Smooth muscle cell (in vitro differentiated cells): ENCODE measurements around the gene GPRIN2. TPM values are rescaled to one million over a fixed set of nuclear protein-coding genes. Genes with fewer than 3 reads are reported as not detected.
A peak's percentile ranks its signal among the peaks of the same experiment; 100 is the strongest.
"Not testable (repeated sequence)": the region's sequence is repeated elsewhere in the genome, so short reads cannot be mapped to it uniquely, and the experiment has no call there.

Experiments used
- DNase-seq: peaks from one replicate; lab custom pipeline; 2025; ENCODE audit not compliant: unreplicated experiment; lab: John Stamatoyannopoulos, UW
- H2AFZ ChIP-seq: fragments of 200-600 bp; sonication (generic); 2 replicates; pipeline ENCODE4 v1.6.0; 2016; ENCODE audit warnings: antibody characterized with exemption, low read depth, mild to moderate bottlenecking
- H3F3A ChIP-seq: fragments of 200-600 bp; sonication (generic); 2 replicates; pipeline ENCODE4 v1.6.0; 2017; ENCODE audit warnings: antibody characterized with exemption, low read depth
- H3K27ac ChIP-seq: fragments of 200-600 bp; sonication (generic); 2 replicates; pipeline ENCODE4 v1.5.1; 2016; ENCODE audit warnings: low read depth, mild to moderate bottlenecking
- H3K27me3 ChIP-seq: fragments of 200-600 bp; sonication (generic); 2 replicates; pipeline ENCODE4 v1.6.1; 2016; ENCODE audit warnings: low read depth, mild to moderate bottlenecking
- H3K36me3 ChIP-seq: fragments of 200-600 bp; sonication (generic); 2 replicates; pipeline ENCODE4 v1.5.1; 2016; ENCODE audit warnings: low read depth
- H3K4me1 ChIP-seq: fragments of 200-600 bp; sonication (generic); 2 replicates; pipeline ENCODE4 v1.5.1; 2016; ENCODE audit warnings: low read depth
- H3K4me2 ChIP-seq: fragments of 200-600 bp; sonication (generic); 2 replicates; pipeline ENCODE4 v1.6.0; 2016; ENCODE audit warnings: mild to moderate bottlenecking
- H3K4me3 ChIP-seq: fragments of 200-600 bp; sonication (generic); 2 replicates; pipeline ENCODE4 v1.5.1; 2016; ENCODE audit warnings: mild to moderate bottlenecking
- H3K79me2 ChIP-seq: fragments of 200-600 bp; sonication (generic); 2 replicates; pipeline ENCODE4 v1.6.0; 2016; ENCODE audit warnings: low read depth, mild to moderate bottlenecking
- H3K9ac ChIP-seq: fragments of 200-600 bp; sonication (generic); 2 replicates; pipeline ENCODE4 v1.6.0; 2016; ENCODE audit warnings: low read depth
- H3K9me3 ChIP-seq: fragments of 200-600 bp; sonication (generic); replicated peaks from 2 replicates; pipeline ENCODE4 v1.5.1; 2016; ENCODE audit warnings: low read depth
- H4K20me1 ChIP-seq: fragments of 200-600 bp; sonication (generic); 2 replicates; pipeline ENCODE4 v1.6.0; 2016; ENCODE audit warnings: low read depth
- WGBS: methylation state at CpG from one replicate; pipeline ENCODE4 v1.1.7; 2016; ENCODE audit warnings: low lambda C conversion rate; 5-methylcytosine and 5-hydroxymethylcytosine counted together
- polyA plus RNA-seq: library from polyadenylated mRNA; unstranded; fragments of >200 nt; fragmentation: Nextera tagmentation; extraction: Ambion mirVana; gene quantifications from 2 replicates; pipeline ENCODE4 v1.2.1, GENCODE V29; 2016
- total RNA-seq: library from RNA; depleted of rRNA; stranded (reverse); fragments of >200 nt; gene quantifications from 2 replicates; pipeline ENCODE4 v1.2.3, GENCODE V29; 2014

Gene GPRIN2
- total and polyA plus RNA-seq, 2 experiments from 2014 or later = 0.54 TPM; not detected in 1

DNA sequence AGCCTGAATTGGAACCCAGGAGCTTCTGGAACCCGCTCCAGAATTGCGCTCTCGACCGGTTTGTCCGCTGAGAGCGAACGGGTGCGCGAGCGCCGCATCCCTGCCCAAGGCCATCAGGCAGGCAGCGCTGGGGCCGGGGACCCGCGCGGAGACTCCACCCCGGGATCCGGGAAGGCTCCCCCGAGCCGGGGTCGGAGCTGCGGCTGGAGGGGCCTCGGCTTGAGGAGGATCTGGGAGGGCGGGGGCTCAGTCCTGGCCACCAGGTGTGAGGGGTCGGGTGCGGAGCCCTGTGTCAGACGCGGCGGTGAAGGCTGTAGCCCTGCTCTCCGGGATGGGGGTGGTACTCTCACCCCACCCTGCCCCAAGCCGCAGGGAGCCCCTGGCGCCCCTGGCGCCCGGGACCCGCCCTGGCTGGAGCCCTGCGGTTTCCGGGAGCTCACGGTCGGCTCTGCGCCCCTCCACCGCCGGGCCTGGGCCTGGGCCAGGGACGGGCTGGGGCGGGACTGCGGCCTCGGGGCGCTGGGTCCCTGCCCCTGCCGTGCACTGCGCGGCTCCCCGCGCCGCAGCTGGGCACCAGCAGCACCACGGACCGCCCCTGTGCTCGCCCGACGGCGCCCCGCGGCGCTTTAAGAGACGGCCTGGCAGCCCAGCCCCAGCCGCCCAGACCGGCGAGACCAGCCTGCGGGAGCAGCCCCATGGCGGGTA, 22.2 kb upstream of the GPRIN2 start, which contains the start of gene SYT15:
Gene SYT15 (plus strand): TSS at position 655 of the 705 bp plus-strand sequence. CDS start 41 bp downstream, at position 696.
- H3K27ac ChIP-seq, H3F3A ChIP-seq, DNase-seq, H3K36me3 ChIP-seq, H3K4me1 ChIP-seq, H2AFZ ChIP-seq, H3K9ac ChIP-seq, H4K20me1 ChIP-seq, H3K79me2 ChIP-seq, H3K27me3 ChIP-seq, H3K9me3 ChIP-seq, H3K4me3 ChIP-seq: not testable (repeated sequence)
- peak within 1 kb of the TSS; percentile 73 for H3K4me2 ChIP-seq
- 5% methylated on average over 17 of the region's 68 CpGs for WGBS

DNA sequence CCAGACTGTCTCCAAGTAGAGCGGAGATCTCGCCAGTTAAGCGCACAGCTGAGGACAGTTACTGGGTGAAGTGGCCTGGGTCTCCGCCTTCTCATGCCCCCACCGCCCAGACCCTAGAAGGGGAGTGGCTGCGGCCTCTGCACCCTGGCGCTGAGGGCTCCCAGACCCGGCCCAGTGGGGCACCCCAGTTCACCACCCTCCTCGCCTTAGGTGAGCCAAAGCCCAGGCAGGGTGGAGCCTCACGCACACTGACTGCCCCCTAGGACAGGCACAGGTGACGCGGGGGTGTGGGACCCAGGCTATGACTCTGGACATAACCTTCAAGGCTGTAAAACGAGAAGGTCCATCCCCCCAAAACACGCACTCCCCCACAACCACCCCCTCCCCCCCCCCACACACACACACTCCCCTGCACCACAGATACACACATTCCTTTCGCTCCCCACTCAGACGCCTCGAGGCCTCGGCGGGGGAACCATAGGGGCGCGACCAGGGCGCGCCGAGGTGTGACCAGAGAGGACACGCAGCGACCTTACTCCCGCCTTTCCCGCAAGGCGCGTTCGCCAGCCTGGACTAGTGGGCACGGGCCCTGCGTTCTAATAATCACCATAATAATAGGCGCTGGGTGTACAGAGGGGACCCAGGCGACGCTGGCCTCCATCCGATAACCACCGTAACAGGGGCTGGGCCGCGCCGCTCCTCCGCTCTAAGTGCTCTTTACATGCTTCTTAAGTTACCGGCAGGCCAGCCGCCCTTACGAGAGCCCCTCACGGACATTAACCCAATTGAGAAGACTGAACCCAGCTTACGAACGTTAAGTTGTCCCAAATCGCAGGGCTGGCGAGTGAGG, 21.4 kb upstream of the GPRIN2 start:
- H3K27ac ChIP-seq, H3K4me1 ChIP-seq, H3K9me3 ChIP-seq, H3K36me3 ChIP-seq, H4K20me1 ChIP-seq, H3K79me2 ChIP-seq, H3K4me3 ChIP-seq, H3K27me3 ChIP-seq, H3F3A ChIP-seq, H2AFZ ChIP-seq, DNase-seq, H3K9ac ChIP-seq: not testable (repeated sequence)
- WGBS = 37% methylated on average over 32 of the region's 50 CpGs
- H3K4me2 ChIP-seq = peak overlapping the region; percentile 73

GRCh38 chr10:46573884-46574283, 17.4 kb upstream of the GPRIN2 start:
- not testable (repeated sequence) for H3K4me1 ChIP-seq, H3K9me3 ChIP-seq, H3K9ac ChIP-seq, DNase-seq, H3K79me2 ChIP-seq, H3F3A ChIP-seq, H3K4me3 ChIP-seq, H3K36me3 ChIP-seq, H2AFZ ChIP-seq, H3K27me3 ChIP-seq, H3K27ac ChIP-seq, H4K20me1 ChIP-seq, H3K4me2 ChIP-seq
- WGBS = 71% methylated on average over 3 of the region's 4 CpGs

GRCh38 chr10:46573314-46573713, 16.9 kb upstream of the GPRIN2 start:
- not testable (repeated sequence) for H3K4me1 ChIP-seq, H3K9ac ChIP-seq, H3K9me3 ChIP-seq, H3K79me2 ChIP-seq, H3F3A ChIP-seq, DNase-seq, H2AFZ ChIP-seq, H3K36me3 ChIP-seq, H4K20me1 ChIP-seq, H3K27ac ChIP-seq, H3K4me3 ChIP-seq, H3K4me2 ChIP-seq, H3K27me3 ChIP-seq
- 69% methylated on average over 3 of the region's 5 CpGs for WGBS

DNA sequence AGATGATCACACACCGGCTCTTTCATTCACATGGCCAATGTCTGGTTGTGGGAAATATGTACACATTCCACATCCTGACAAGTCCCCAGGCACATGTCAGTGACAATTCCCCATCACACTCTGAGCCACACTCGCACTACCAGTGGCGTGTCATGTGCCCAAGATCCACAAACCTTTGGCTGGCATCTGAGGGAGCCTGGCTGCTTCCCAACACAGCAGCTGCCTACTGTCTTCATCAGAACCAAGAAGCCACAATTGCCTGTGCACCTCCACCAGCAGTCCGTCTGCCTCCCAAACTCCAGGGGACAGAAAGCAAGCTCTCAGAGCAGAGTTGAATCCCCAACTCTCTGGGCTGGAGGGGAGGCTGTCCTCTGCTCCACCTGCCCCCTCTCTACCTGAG, 16.3 kb upstream of the GPRIN2 start:
- H3K4me2 ChIP-seq, H3K27me3 ChIP-seq, H4K20me1 ChIP-seq, H3K27ac ChIP-seq, H3K9ac ChIP-seq, H3K79me2 ChIP-seq, H3K4me3 ChIP-seq, H3K4me1 ChIP-seq, H3K9me3 ChIP-seq, H3K36me3 ChIP-seq, H3F3A ChIP-seq, DNase-seq, H2AFZ ChIP-seq: not testable (repeated sequence)
- 57% methylated on average over 3 of the region's 4 CpGs for WGBS

GRCh38 chr10:46570655-46571054, 14.2 kb upstream of the GPRIN2 start:
- H2AFZ ChIP-seq, H3F3A ChIP-seq, H3K4me2 ChIP-seq, H3K79me2 ChIP-seq, H3K36me3 ChIP-seq, H3K4me3 ChIP-seq, DNase-seq, H3K4me1 ChIP-seq, H3K27ac ChIP-seq, H3K9ac ChIP-seq, H3K27me3 ChIP-seq, H3K9me3 ChIP-seq, H4K20me1 ChIP-seq: not testable (repeated sequence)
- WGBS = no CpG with 5 or more reads among the region's 2 CpGs

DNA sequence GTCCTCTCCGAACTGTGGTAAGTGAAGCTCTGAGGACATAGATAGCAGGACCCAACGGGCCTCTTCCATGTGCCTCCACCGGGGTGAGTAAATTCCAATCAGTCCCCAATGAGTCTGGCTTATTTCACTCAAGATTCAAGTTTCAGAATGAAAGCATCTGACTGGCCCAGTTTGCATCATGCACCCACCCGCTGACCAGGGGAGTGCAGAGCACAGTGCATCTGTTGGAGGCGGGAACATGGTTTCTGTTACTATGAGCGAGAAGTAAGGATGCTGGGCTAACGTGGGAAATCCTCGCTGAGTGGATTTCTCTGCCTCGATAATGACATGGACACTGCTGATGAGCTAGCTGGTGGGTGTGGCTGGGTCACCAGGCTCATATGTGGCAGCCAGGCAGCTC, 10.7 kb upstream of the GPRIN2 start:
- H3K36me3 ChIP-seq, H3K4me2 ChIP-seq, H3F3A ChIP-seq, H3K27ac ChIP-seq, H3K4me3 ChIP-seq, H3K9ac ChIP-seq, H3K79me2 ChIP-seq, H3K27me3 ChIP-seq, H2AFZ ChIP-seq, H3K9me3 ChIP-seq, DNase-seq, H3K4me1 ChIP-seq, H4K20me1 ChIP-seq: not testable (repeated sequence)
- 85% methylated on average over 6 of the region's 9 CpGs for WGBS
